K562 (cell line): Measurements from ENCODE around the gene ANTKMT. TPM values are rescaled to one million over a fixed set of nuclear protein-coding genes. Genes with fewer than 3 reads are reported as not detected.

Experiments used
- DACH1 ChIP-seq: fragments of 450-650 bp; IDR thresholded peaks from 2 replicates; pipeline ENCODE4 v1.6.1; 2018; ENCODE audit not compliant: partially characterized antibody
- FOS ChIP-seq: IDR thresholded peaks from 3 replicates; pipeline ENCODE4 v1.6.1; 2011; ENCODE audit not compliant: insufficient read length; ENCODE audit errors: extremely low read depth
- HMGN3 ChIP-seq: IDR thresholded peaks from 2 replicates; pipeline ENCODE4 v1.6.1; 2011; ENCODE audit warnings: borderline replicate concordance, low read depth, mild to moderate bottlenecking, mixed read lengths, low read length; ENCODE audit not compliant: insufficient read length; ENCODE audit errors: extremely low read depth
- KDM1A ChIP-seq, 2 experiments: fragments of 450-650 bp; IDR thresholded peaks; 2 replicates each; pipeline ENCODE4 v1.6.1; 2016; ENCODE audit warnings: mild to moderate bottlenecking in 2 of 2
- RBM14 ChIP-seq: fragments of 200-400 bp; formaldehyde crosslinking; IDR thresholded peaks from 2 replicates; pipeline ENCODE4 v1.6.1; 2018; ENCODE audit warnings: low read depth, mild to moderate bottlenecking, low read length, moderate library complexity, borderline replicate concordance; ENCODE audit not compliant: insufficient read depth
- RFX1 ChIP-seq: fragments of 450-650 bp; IDR thresholded peaks from 2 replicates; pipeline ENCODE4 v1.6.1; 2016; ENCODE audit warnings: mild to moderate bottlenecking, moderate library complexity
- SMC3 ChIP-seq: conservative IDR thresholded peaks from 2 replicates; pipeline ENCODE4 v1.6.1; 2011; ENCODE audit warnings: low read depth, low read length, improper control_type of control experiment; ENCODE audit not compliant: insufficient read depth
- ZNF316 ChIP-seq: fragments of 450-650 bp; IDR thresholded peaks from 2 replicates; pipeline ENCODE4 v1.6.1; 2016
- ZNF57 ChIP-seq: fragments of 450-650 bp; formaldehyde crosslinking; IDR thresholded peaks from 2 replicates; pipeline ENCODE4 v1.4.0; 2020; ENCODE audit warnings: mild to moderate bottlenecking, moderate library complexity
- polyA plus RNA-seq, 8 experiments: library from polyadenylated mRNA; depleted of rRNA in 4 of 8; stranded (reverse) in 5 of 8; unstranded in 3 of 8; fragments of >200 nt; fragmentation: Nextera tagmentation in 2 of 8; fragmentation: Illumina TruSeq in 1 of 8; extraction: Ambion mirVana in 2 of 8; extraction: Trizol in 1 of 8; gene quantifications; 2 replicates each; pipeline versions ENCODE4 v1.2.1 to v1.2.3, GENCODE V29; 2011 to 2014; ENCODE audit warnings: inconsistent platforms in 1 of 8, missing spikeins in 1 of 8
- total RNA-seq, 7 experiments: library from RNA; depleted of rRNA in 6 of 7; stranded (reverse); fragments of >200 nt in 6 of 7; fragmentation: Illumina TruSeq in 2 of 7; extraction: Trizol in 2 of 7; gene quantifications; 2 replicates each; pipeline versions ENCODE4 v1.2.1 to v1.2.3, GENCODE V29; 2011 to 2021; ENCODE audit warnings: low replicate concordance in 1 of 7
- TF ChIP-seq, protein P1 (sequence below): fragments of 250-450 bp; sonication (Bioruptor Pico); IDR thresholded peaks from 2 replicates; pipeline ENCODE4 v1.5.0; 2022; ENCODE audit warnings: mild to moderate bottlenecking
- TF ChIP-seq, protein P2 (sequence below): fragments of 250-450 bp; sonication (Bioruptor Pico); IDR thresholded peaks from 2 replicates; pipeline ENCODE4 v1.5.0; 2021
- TF ChIP-seq, protein P3 (sequence below): IDR thresholded peaks from 2 replicates; pipeline ENCODE4 v1.6.1; 2014; ENCODE audit warnings: antibody characterized with exemption
- TF ChIP-seq, protein P4 (sequence below): fragments of 250-450 bp; sonication (Bioruptor Pico); IDR thresholded peaks from 2 replicates; pipeline ENCODE4 v1.8.0; 2022; ENCODE audit warnings: inconsistent platforms

The ANTKMT gene
- total and polyA plus RNA-seq, 9 of the 15 experiments (the other 6 are each of a cell fraction or from before 2014, with no cell fraction given) = 0.58 to 217 (median 19.1) TPM

DNA sequence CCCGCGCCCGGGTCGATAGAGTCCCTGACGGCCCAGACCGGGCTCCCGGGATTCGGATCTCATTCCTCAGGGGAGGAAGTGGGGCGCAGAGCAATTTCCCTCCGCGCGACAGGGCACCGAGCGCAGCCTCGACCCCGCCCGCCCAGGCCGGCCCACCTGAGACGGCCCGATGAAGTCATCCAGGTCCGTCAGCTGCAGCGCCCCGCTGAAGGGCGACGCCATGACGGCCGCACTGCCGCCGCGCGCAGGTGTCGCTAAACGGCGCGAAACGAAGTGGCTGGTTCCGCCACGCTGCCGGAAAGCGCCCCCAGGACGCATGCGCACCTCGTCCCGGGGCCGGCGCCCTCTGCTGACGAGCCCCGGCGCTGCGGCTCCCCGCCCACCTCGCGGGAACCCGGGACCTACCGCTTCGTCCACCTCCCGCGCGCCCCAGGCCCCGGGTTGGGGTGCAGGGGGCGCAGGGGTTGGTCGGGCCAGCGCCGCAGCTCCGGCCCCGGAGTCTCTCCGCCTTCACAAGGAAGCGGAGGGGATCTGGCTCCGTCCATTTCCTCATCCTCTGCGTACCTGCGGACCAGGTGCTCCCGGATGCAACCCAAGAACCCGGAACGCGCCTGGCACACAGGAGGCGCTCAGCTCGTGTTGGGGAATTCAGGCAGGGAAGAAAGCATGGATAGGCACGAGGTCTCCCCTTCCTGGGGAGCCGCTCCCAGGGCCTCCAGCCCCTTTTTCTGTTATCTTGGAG lies 20.0 kb downstream of the ANTKMT start, which contains the start of gene CIAO3 (continued):
- TF ChIP-seq, protein P1, sequence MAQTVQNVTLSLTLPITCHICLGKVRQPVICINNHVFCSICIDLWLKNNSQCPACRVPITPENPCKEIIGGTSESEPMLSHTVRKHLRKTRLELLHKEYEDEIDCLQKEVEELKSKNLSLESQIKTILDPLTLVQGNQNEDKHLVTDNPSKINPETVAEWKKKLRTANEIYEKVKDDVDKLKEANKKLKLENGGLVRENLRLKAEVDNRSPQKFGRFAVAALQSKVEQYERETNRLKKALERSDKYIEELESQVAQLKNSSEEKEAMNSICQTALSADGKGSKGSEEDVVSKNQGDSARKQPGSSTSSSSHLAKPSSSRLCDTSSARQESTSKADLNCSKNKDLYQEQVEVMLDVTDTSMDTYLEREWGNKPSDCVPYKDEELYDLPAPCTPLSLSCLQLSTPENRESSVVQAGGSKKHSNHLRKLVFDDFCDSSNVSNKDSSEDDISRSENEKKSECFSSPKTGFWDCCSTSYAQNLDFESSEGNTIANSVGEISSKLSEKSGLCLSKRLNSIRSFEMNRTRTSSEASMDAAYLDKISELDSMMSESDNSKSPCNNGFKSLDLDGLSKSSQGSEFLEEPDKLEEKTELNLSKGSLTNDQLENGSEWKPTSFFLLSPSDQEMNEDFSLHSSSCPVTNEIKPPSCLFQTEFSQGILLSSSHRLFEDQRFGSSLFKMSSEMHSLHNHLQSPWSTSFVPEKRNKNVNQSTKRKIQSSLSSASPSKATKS (CRISPR knock-in tag) = no peak
- TF ChIP-seq SMC3 (no peak), RBM14 (no peak), KDM1A (IDR thresholded peaks at IDR 0.05) (no peak), ZNF316 (0 out of 2 replicates have a peak, but pooled peaks have one; percentile 5), FOS (peak; percentile 36), DACH1 (peak; percentile 78), HMGN3 (peak; percentile 91), ZNF57 (no peak), RFX1 (no peak)
- TF ChIP-seq, protein P2, sequence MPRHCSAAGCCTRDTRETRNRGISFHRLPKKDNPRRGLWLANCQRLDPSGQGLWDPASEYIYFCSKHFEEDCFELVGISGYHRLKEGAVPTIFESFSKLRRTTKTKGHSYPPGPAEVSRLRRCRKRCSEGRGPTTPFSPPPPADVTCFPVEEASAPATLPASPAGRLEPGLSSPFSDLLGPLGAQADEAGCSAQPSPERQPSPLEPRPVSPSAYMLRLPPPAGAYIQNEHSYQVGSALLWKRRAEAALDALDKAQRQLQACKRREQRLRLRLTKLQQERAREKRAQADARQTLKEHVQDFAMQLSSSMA (CRISPR knock-in tag) = peak; percentile 100
- TF ChIP-seq, protein P3, sequence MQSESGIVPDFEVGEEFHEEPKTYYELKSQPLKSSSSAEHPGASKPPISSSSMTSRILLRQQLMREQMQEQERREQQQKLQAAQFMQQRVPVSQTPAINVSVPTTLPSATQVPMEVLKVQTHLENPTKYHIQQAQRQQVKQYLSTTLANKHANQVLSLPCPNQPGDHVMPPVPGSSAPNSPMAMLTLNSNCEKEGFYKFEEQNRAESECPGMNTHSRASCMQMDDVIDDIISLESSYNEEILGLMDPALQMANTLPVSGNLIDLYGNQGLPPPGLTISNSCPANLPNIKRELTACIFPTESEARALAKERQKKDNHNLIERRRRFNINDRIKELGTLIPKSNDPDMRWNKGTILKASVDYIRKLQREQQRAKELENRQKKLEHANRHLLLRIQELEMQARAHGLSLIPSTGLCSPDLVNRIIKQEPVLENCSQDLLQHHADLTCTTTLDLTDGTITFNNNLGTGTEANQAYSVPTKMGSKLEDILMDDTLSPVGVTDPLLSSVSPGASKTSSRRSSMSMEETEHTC = peak; percentile 84
- TF ChIP-seq, protein P4, sequence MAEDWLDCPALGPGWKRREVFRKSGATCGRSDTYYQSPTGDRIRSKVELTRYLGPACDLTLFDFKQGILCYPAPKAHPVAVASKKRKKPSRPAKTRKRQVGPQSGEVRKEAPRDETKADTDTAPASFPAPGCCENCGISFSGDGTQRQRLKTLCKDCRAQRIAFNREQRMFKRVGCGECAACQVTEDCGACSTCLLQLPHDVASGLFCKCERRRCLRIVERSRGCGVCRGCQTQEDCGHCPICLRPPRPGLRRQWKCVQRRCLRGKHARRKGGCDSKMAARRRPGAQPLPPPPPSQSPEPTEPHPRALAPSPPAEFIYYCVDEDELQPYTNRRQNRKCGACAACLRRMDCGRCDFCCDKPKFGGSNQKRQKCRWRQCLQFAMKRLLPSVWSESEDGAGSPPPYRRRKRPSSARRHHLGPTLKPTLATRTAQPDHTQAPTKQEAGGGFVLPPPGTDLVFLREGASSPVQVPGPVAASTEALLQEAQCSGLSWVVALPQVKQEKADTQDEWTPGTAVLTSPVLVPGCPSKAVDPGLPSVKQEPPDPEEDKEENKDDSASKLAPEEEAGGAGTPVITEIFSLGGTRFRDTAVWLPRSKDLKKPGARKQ (CRISPR knock-in tag) = no peak
